ENCODE results near the gene KIF22. TPM values are rescaled to one million over a fixed set of nuclear protein-coding genes. Genes with fewer than 3 reads are reported as not detected.
"Not testable (repeated sequence)": the region's sequence is repeated elsewhere in the genome, so short reads cannot be mapped to it uniquely, and the experiment has no call there.

Gene KIF22
- polyA plus RNA-seq, 3 donors: 22.0 to 46.2 (median 28.9) TPM

DNA sequence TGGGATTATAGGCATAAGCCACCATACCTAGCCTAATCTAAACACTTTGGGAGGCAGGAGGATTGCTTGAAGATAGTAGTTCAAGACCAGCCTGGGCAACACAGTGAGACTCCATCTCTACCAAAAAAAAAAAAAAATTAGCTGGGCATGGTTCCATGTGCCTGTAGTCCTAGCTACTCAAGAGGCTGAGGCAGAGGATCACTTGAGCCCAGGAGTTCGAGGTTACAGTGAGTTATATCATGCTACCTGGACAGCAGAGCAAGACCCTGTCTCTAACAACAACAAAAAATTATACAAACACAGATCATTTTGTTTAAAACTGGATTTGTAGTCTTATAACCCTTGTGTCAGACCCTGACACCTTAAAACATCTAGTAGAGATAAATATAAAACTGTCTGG, 37.0 kb upstream of the KIF22 start:
- H3K4me3 Mint-ChIP-seq: no peak overlapping the region
- TF ChIP-seq, protein P1, sequence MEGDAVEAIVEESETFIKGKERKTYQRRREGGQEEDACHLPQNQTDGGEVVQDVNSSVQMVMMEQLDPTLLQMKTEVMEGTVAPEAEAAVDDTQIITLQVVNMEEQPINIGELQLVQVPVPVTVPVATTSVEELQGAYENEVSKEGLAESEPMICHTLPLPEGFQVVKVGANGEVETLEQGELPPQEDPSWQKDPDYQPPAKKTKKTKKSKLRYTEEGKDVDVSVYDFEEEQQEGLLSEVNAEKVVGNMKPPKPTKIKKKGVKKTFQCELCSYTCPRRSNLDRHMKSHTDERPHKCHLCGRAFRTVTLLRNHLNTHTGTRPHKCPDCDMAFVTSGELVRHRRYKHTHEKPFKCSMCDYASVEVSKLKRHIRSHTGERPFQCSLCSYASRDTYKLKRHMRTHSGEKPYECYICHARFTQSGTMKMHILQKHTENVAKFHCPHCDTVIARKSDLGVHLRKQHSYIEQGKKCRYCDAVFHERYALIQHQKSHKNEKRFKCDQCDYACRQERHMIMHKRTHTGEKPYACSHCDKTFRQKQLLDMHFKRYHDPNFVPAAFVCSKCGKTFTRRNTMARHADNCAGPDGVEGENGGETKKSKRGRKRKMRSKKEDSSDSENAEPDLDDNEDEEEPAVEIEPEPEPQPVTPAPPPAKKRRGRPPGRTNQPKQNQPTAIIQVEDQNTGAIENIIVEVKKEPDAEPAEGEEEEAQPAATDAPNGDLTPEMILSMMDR (IDR thresholded peaks at IDR 0.05): no peak
- intact Hi-C loops (cut with micrococcal nuclease): no loop called here

DNA sequence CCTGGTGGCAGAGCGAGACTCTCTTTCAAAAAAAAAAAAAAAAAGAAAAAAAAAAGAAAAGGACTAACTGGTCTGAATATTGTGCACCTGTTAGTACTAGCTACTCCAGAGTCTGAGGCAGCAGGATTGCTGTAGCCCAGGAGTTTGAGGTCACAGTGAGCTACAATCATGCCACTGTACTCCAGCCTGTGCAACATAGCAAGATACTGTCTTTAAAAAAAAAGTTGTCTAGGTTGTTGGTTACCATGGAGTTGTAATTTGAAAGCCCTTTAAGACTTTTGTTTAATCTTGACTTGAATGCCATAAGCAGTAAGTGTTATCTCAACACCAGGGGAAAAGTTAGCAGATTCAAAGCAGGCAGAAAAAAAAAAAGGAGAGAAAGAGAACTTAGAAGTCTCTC, 33.9 kb upstream of the KIF22 start:
- Histone ChIP-seq H3K79me2 (ENCODE audit: insufficient read depth, low read length) (no peaks in the 10 kb centered on the region), H3K4me2 (replicated peaks; ENCODE audit: extremely low read depth, low read length, poor library complexity, severe bottlenecking) (no peak overlapping the region), H3K27me3 (ENCODE audit: control insufficient read depth in 2 of 2, insufficient read depth in 2 of 2, low read length in 2 of 2) (no peaks in the 10 kb centered on the region), H4K20me1 (ENCODE audit: insufficient read depth, low read length) (no peaks in the 10 kb centered on the region), H3K4me3 (replicated peaks in 1 of 3; ENCODE audit: low read depth in 2 of 3, low read length in 3 of 3) (no peak overlapping the region), H3K9me3 (replicated peaks in 1 of 2; ENCODE audit: control insufficient read depth in 1 of 2, insufficient read depth in 1 of 2, low read length in 2 of 2) (no peaks in the 10 kb centered on the region), H3K36me3 (replicated peaks in 1 of 2; ENCODE audit: control insufficient read depth in 1 of 2, insufficient read depth in 2 of 2, low read length in 2 of 2) (no peaks in the 10 kb centered on the region), H3K27ac (ENCODE audit: low read depth in 1 of 2, low read length in 2 of 2) (no peak overlapping the region), H2AFZ (ENCODE audit: insufficient read depth, low read depth, low read length, poor library complexity, severe bottlenecking) (no peak overlapping the region), H3K4me1 (ENCODE audit: control insufficient read depth in 1 of 2, insufficient read depth in 2 of 2, low read length in 2 of 2) (peaks cover 0 to 4% of the 10 kb centered on the region in 2 donors), H3K9ac (ENCODE audit: insufficient read depth, low read length, poor library complexity, severe bottlenecking) (no peak overlapping the region)
- Mint-ChIP-seq H3K9me3 (peaks cover 0 to 4% (median 0%) of the 10 kb centered on the region in 7 donors), H3K4me3 (no peak overlapping the region), H3K27me3 (ENCODE audit: low read depth in 3 of 3) (peaks cover 0 to 10% (median 0%) of the 10 kb centered on the region in 3 donors), H3K4me1 (peaks cover 9% of the 10 kb centered on the region), H3K36me3 (no peaks in the 10 kb centered on the region), H3K27ac (no peak overlapping the region)
- intact Hi-C loops (cut with micrococcal nuclease): no loop called here
- no CpG with 5 or more reads among the region's 1 CpG for WGBS (ENCODE audit: insufficient coverage)
- TF ChIP-seq, protein P1 (IDR thresholded peaks at IDR 0.05): no peak
- DNase-seq: no peak

More for the DNA sequence above, 37.0 kb upstream of the KIF22 start:
- H3K27ac Mint-ChIP-seq: no peak overlapping the region
- H3K27me3 ChIP-seq (ENCODE audit: control insufficient read depth in 2 of 2, insufficient read depth in 2 of 2, low read length in 2 of 2): no peaks in the 10 kb centered on the region
- peaks cover 25% of the 10 kb centered on the region for H3K4me1 Mint-ChIP-seq
- H3K79me2 ChIP-seq (ENCODE audit: insufficient read depth, low read length): no peaks in the 10 kb centered on the region
- no peak overlapping the region for H3K4me2 ChIP-seq (replicated peaks; ENCODE audit: extremely low read depth, low read length, poor library complexity, severe bottlenecking)
- H3K27me3 Mint-ChIP-seq (ENCODE audit: low read depth in 3 of 3): peaks cover 0 to 7% (median 0%) of the 10 kb centered on the region in 3 donors
- H3K9me3 ChIP-seq (replicated peaks in 1 of 2; ENCODE audit: control insufficient read depth in 1 of 2, insufficient read depth in 1 of 2, low read length in 2 of 2): no peaks in the 10 kb centered on the region
- H2AFZ ChIP-seq (ENCODE audit: insufficient read depth, low read depth, low read length, poor library complexity, severe bottlenecking): no peak overlapping the region
- H3K36me3 ChIP-seq (replicated peaks in 1 of 2; ENCODE audit: control insufficient read depth in 1 of 2, insufficient read depth in 2 of 2, low read length in 2 of 2): no peaks in the 10 kb centered on the region
- no peaks in the 10 kb centered on the region for H3K36me3 Mint-ChIP-seq
- H3K4me1 ChIP-seq (ENCODE audit: control insufficient read depth in 1 of 2, insufficient read depth in 2 of 2, low read length in 2 of 2): peaks cover 20 to 22% of the 10 kb centered on the region in 2 donors
- H3K27ac ChIP-seq (ENCODE audit: low read depth in 1 of 2, low read length in 2 of 2): no peak overlapping the region
- H3K4me3 ChIP-seq (replicated peaks in 1 of 3; ENCODE audit: low read depth in 2 of 3, low read length in 3 of 3): no peak overlapping the region
- peaks cover 0 to 4% (median 0%) of the 10 kb centered on the region in 7 donors for H3K9me3 Mint-ChIP-seq
- WGBS (ENCODE audit: insufficient coverage): no CpG with 5 or more reads among the region's 1 CpG
- no peaks in the 10 kb centered on the region for H4K20me1 ChIP-seq (ENCODE audit: insufficient read depth, low read length)
- no peak for DNase-seq
- no peak overlapping the region for H3K9ac ChIP-seq (ENCODE audit: insufficient read depth, low read length, poor library complexity, severe bottlenecking)

DNA sequence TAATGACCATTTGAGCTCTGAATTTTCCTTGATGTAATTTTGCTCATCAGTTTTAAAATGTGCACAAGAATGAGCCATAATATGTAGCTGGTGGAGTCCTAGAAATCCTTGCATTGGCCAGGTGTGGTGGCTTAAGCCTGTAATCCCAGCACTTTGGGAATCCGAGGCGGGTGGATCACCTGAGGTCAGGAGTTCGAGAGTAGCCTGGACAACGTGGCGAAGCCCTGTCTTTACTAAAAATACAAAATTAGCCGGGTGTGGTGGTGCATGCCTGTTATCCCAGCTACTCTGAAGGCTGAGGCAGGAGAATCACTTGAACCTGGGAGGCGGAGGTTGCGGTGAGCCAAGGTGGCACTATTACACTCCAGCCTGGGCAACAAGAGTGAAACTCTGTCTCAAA, 33.5 kb upstream of the KIF22 start:
- H4K20me1 ChIP-seq (ENCODE audit: insufficient read depth, low read length); intact Hi-C loops (cut with micrococcal nuclease); H3K9me3 ChIP-seq (replicated peaks in 1 of 2; ENCODE audit: control insufficient read depth in 1 of 2, insufficient read depth in 1 of 2, low read length in 2 of 2); H3K4me1 Mint-ChIP-seq; H3K27ac ChIP-seq (ENCODE audit: low read depth in 1 of 2, low read length in 2 of 2); H3K9ac ChIP-seq (ENCODE audit: insufficient read depth, low read length, poor library complexity, severe bottlenecking); DNase-seq; H3K36me3 ChIP-seq (replicated peaks in 1 of 2; ENCODE audit: control insufficient read depth in 1 of 2, insufficient read depth in 2 of 2, low read length in 2 of 2); H3K9me3 Mint-ChIP-seq; H2AFZ ChIP-seq (ENCODE audit: insufficient read depth, low read depth, low read length, poor library complexity, severe bottlenecking); H3K4me1 ChIP-seq (ENCODE audit: control insufficient read depth in 1 of 2, insufficient read depth in 2 of 2, low read length in 2 of 2); H3K4me2 ChIP-seq (replicated peaks; ENCODE audit: extremely low read depth, low read length, poor library complexity, severe bottlenecking); H3K36me3 Mint-ChIP-seq; H3K27ac Mint-ChIP-seq; H3K79me2 ChIP-seq (ENCODE audit: insufficient read depth, low read length); H3K27me3 ChIP-seq (ENCODE audit: control insufficient read depth in 2 of 2, insufficient read depth in 2 of 2, low read length in 2 of 2); H3K4me3 ChIP-seq (replicated peaks in 1 of 3; ENCODE audit: low read depth in 2 of 3, low read length in 3 of 3): not testable (repeated sequence)
- Mint-ChIP-seq H3K27me3 (ENCODE audit: low read depth in 3 of 3) (peaks cover 0 to 10% (median 0%) of the 10 kb centered on the region in 3 donors), H3K4me3 (peak overlapping the region in 1 of 2 donors; percentile 9)
- 98% methylated on average over 8 of the region's 8 CpGs for WGBS (ENCODE audit: insufficient coverage)
